Fibroblast of skin of left biceps (primary cell): Measurements from ENCODE around the gene TCEAL9.
A peak's percentile ranks its signal among the peaks of the same experiment; 100 is the strongest.
"Not testable (repeated sequence)": the region's sequence is repeated elsewhere in the genome, so short reads cannot be mapped to it uniquely, and the experiment has no call there.

Source experiments
- DNase-seq, 2 experiments: peaks; one replicate each; pipeline ENCODE4 v3.0.0-alpha.2; 2013; ENCODE audit warnings: low read depth in 2 of 2

TCEAL9 gene, protein sequence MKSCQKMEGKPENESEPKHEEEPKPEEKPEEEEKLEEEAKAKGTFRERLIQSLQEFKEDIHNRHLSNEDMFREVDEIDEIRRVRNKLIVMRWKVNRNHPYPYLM

GRCh38 chrX:103356130-103356798 is at the start of gene TCEAL9:
Gene TCEAL9 (plus strand): TSS chrX:103356506. CDS start chrX:103357685, 1,179 bp downstream.
- DNase-seq = peak; percentile 52 to 54

DNA sequence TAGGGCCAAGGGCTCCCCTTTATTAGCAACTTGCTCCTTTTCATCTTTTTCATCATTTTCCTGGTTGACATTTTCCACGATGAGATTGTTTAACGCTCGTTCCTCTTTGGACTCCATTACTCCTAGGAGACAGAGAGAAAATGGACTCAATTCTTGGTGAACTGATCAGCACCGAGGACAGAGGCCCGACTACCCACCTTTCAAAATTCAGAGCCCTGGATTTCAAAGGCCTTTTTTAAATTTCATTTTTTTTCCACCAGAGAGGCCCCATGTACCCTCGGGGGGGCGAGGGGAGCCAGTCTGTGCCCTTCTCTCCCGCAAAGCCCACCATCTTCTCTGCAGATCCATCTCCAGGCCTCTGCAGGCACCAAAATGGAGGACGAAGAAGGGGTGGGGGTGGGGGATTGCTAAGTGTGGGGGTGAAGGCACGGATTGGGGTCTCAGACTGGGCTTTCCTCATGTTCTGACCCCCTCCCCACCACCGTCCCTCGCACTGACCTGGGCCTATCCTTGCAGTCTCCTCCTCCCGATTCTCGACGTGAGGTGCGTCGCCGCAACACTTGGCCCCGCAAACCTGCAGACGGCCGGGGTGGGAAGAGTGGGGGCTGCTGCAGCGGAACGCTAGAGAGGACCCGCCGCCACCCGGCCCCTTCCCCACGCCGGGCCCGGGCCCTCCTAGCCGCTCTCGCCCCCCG is 46.3 kb upstream of the TCEAL9 start:
- DNase-seq = no peak

DNA sequence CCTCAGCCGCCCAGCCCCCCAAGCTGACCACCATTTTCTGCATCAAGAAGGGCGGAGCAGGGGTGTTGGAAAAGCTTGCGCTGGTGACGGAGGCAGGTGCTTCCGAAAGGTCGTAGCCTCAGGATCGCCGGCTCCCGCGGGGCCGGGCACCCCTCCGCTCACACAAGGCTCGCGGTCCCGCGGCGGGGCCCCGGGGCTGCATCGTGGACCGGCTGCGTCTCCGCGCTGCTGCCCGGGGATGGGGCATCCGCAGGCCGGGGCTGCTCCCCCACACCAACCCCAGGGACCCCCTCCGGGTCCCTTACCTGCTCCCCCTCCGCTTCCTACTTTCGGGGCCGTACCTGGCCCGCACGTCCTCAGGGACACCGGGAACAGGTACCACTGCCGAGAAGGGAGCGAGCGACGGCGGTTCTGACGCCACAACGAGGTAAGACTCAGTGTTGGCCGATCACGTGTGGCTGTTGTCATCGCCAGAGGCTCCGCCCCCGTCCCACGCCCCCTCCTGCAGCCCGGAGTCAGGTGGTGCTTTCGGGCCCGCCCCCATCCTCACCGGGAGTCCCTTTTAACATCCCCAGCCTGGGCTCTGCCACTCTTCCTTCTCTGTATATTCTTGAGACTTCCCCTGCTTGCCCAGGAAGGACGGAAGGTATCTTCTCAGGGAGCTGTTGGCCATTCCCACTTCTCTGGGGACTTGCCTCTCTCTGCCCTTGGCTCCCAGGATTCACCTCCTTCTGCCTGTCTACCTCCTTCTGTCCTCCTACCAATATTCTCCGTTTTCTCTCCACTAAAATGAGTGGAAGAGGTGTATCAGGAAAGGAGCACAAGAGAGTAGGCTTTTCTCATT is 45.5 kb upstream of the TCEAL9 start, which contains the start of gene BEX2:
BEX2 (minus strand) TSS at position 436 of the 844 bp plus-strand sequence. CDS start 1,014 bp downstream, outside the sequence.
- DNase-seq = no peak

- DNase-seq = no peak
These were observed 44.9 kb upstream of the TCEAL9 start for GRCh38 chrX:103311399-103311780.

DNA sequence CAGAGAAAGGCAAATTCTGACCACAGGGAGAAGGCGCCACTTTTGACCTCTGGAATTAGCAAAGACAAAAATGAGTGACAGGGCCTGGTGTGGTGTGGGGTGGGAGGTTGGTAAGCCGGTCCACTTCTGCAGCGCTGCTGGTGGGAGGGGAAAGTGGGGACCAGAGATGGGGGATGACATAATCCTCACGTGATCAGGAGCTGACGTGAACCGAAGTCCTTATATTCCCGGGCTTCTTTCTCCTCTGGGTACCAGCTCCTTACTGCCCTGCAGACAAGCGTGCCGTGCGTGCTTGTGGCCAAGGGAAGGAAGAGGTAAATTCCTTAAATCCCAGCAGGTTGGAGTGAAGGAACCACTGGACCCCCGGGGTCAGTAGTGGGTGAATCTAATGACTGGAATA is 26.3 kb upstream of the TCEAL9 start, which contains the start of gene TCEAL7:
TCEAL7 (plus strand) TSS at position 249 of the 400 bp plus-strand sequence. CDS start 1,165 bp downstream, outside the sequence.
- no peak for DNase-seq

- DNase-seq = no peak
These were observed 25.5 kb upstream of the TCEAL9 start for GRCh38 chrX:103330681-103331288.

DNA sequence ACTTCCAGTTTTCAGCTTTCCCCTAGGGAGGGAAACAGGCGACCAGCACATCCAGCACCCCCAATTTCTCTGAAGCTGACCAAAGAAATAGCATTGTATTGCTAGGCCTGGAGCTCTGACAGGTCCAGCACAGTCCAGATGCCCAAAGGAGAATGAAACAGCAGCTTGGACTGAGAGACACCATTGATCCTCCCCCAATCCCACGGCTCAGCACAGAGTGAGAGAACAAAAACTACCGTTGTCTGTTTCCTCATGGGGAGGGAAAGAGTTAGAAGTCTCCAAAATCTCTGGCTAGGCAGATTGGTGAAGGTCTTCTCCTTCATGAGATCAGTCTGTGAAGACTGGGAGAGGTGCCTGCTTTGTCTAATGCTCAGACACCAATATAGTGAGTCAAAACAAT is 17.6 kb upstream of the TCEAL9 start:
- no peak for DNase-seq

GRCh38 chrX:103343105-103343504 is 13.2 kb upstream of the TCEAL9 start:
- DNase-seq = no peak

GRCh38 chrX:103344606-103345005 is 11.7 kb upstream of the TCEAL9 start:
- DNase-seq = no peak

DNA sequence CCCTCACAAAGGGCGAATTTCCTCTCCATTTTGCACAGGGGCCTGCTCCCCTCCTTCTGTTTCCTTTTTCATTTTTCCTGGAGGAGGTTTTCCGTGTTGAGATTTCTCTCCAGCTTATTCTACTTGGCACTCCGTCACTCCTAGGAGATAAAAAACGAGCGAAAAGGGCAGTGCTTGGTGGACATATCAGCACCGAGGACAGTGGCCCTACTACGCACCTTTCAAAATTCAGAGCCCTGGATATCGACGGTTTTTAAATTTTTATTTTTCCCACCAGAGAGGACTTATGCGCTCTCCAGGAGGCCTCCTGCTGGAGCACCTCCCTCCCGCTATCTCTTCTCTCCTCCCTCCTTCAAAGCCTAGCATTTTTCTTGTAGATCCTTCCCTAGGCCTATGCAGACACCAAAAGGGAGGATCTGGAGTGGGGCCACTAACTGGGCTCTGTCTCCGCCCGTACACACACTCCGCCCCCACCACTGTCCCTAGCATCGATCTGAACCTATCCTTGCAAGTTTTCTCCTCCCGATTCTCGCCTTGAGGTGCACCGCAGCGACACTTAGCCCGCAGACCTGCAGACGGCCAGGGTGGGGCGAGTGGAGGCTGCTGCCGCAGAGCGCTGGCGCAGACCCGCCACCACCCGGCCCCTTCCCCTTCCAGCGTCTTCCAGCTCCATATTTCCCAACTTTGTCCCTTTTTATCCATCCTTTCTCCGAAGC is 8.5 kb upstream of the TCEAL9 start:
- no peak for DNase-seq

DNA sequence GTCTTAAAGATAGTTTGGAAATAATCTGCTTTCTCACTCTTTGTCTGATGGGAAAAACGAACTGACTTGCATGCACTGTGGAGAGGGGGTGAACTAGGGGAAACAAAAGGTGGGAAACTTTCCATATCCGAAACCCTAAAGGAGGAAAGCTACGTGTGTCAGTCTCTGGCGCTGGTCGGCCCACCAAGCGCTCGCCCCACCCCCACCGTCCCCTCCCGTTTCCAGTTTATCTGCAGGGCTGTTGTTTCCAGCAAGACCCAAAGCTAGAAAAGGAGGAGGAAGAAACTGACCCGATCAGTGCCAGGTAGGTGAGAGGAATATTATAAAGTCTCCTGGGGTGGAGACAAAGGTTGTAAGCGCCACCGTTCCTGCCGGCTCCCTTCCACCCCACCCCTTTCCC is 552 bp downstream of the TCEAL9 start:
- DNase-seq = no peak

GRCh38 chrX:103357871-103358270 is 1.6 kb downstream of the TCEAL9 start:
- DNase-seq = no peak

DNA sequence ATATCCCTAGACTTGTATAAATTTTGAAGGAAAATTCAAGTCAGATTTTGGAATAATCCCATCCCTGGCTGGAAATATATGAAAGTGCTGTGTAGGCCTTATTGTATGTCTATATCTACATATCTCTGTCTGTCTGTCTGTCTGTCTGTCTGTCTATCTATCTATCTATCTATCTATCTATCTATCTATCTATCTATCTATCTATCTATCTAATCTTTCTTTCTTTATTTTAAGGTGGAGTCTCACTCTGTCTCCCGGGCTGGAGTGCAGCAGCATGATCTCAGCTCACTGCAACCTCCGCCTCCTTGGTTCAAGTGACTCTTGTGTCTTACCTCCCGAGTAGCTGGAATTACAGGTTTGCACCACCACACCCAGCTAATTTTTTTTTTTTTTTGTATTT is 3.3 kb downstream of the TCEAL9 start:
- not testable (repeated sequence) for DNase-seq

- DNase-seq = no peak
These were observed 3.8 kb downstream of the TCEAL9 start for GRCh38 chrX:103360092-103360491.

DNA sequence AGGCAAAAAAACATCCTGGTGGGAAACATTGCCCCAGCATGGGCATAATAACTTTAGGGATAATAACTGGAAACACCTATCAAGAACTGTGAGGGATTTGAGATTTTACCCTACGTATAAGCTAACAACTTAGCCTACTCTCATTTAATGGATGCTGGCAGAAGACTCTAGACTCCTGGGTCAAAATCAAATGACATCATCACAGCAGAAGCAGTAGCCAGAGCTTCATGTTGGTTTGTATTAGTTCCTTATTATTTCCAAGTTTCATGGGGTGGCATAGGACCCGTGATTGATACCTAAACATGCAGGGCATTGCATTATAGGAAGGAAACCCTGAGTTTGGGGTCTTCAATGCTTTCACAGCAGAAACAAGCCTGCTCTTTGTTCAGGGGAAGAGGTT is 4.6 kb downstream of the TCEAL9 start:
- no peak for DNase-seq

DNA sequence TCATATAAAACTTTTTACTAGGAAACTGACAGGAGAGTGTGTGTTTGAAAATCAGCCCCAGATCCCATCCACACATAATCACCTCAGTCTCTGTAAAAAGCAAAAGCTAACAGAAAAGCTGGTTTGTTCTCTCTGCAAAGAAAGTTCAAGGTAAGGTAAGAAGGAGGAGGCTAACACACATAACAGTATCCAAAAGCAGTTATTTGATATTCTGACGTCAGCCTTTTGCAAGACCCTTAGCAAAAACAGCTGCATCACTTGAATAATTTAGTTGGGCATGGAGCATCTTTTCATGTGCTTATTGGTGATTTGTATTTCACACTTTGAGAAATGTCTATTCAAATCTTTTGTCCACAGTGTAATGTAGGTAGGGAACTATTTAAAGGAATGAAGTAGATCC is 5.5 kb downstream of the TCEAL9 start:
- no peak for DNase-seq

DNA sequence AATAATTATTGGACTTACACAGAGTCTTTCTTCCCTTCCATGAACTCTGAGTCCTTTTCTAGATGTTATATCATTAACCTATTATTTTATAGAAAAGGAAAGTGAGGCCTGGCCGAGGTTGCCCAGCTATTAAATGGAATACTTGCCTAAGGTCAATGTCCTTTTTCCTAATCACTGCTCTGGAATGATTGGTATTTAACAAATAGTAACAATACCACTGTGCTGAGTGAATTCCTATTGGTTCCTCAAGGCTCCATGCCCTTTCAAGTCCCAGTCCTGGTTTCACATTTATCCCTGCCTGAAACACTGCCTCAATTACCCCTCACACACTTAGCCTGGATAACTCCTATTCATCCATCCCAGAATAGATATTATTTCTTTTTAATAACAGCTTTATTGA is 6.2 kb downstream of the TCEAL9 start:
- DNase-seq = no peak

GRCh38 chrX:103363046-103363445 is 6.7 kb downstream of the TCEAL9 start:
- DNase-seq = no peak

DNA sequence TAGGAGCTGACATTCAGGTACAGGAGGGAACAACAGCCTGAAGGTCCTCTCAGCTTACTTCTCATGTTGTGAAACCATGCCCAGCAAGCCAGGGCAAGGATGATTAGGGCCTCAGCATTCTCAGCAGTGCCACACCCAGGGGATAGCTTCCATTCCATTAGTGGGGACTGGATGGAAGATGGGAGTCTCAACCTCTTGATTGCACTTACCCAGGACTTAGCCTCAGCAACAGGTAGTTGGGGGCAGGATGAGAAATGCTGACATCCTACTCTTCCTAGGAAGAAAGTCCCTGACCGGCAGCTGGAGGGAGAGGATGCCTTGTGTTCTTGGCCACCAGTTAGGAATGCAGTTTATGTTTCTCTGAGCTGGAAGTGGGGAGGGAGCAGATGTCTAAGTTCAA is 11.2 kb downstream of the TCEAL9 start:
- no peak for DNase-seq

GRCh38 chrX:103369479-103369878 is 13.2 kb downstream of the TCEAL9 start:
- DNase-seq = no peak

DNA sequence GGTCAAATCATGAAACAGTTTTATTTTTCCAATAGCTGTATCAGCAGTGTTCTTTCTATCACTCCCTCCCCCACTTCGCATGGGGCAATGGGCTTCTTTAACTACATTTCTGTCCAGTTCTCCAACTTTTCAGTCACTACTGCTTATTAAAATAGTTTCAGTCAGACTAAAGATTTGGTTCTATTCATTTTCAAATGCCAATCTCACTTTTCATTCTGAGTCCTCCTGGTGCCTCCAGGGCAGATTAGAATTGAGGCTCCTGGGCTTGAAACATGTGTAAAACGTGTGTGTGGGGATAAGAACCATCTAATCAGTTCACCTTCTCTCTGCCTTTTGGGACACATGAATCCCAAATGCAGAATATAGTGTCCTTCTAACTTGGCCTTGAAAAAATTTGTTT is 16.6 kb downstream of the TCEAL9 start:
- DNase-seq = no peak
